ENCODE data around the gene DNAH2. TPM values are rescaled to one million over a fixed set of nuclear protein-coding genes. Genes with fewer than 3 reads are reported as not detected.

The DNAH2 gene
- total and polyA plus RNA-seq, 2 donors (not counting 3 experiments of a cell fraction or from before 2014, with no cell fraction given), result 0.10 to 0.11 TPM

GRCh38 chr17:7711051-7711755, 6.3 kb upstream of the DNAH2 start:
- Histone ChIP-seq H3K9ac (replicated peaks; ENCODE audit: extremely low read depth, insufficient read depth, low read length) (no peak overlapping the region), H3K36me3 (ENCODE audit: control insufficient read depth in 2 of 2, extremely low read depth in 1 of 2, insufficient read depth in 2 of 2, low read length in 2 of 2) (no peaks in the 10 kb centered on the region), H3K4me2 (ENCODE audit: insufficient read depth, low read length) (no peak overlapping the region), H3K27ac (ENCODE audit: insufficient read depth, low read depth, low read length) (no peak overlapping the region), H3K4me1 (ENCODE audit: control insufficient read depth, extremely low read depth, insufficient read depth, low read length) (peaks cover 3% of the 10 kb centered on the region), H3K27me3 (ENCODE audit: control insufficient read depth in 2 of 2, insufficient read depth in 2 of 2, low read length in 2 of 2) (peaks cover 14 to 16% of the 10 kb centered on the region in 2 experiments), H3K4me3 (replicated peaks in 1 of 3; ENCODE audit: insufficient read depth in 1 of 3, low read depth in 1 of 3, low read length in 3 of 3) (no peak overlapping the region), H2AFZ (ENCODE audit: low read depth, low read length) (no peak overlapping the region), H3K79me2 (ENCODE audit: control insufficient read depth, insufficient read depth, low read length) (no peaks in the 10 kb centered on the region), H4K20me1 (replicated peaks; ENCODE audit: control insufficient read depth, extremely low read depth, insufficient read depth, low read length) (no peaks in the 10 kb centered on the region), H3K9me3 (replicated peaks; ENCODE audit: control insufficient read depth, insufficient read depth, low read length) (no peaks in the 10 kb centered on the region), H3K9me1 (replicated peaks; ENCODE audit: control insufficient read depth, extremely low read depth, insufficient read depth, low read length) (no peaks in the 10 kb centered on the region)
- ChIA-PET POLR2A (no interaction called here), CTCF (interaction anchor here (1.7 kb wide), 1 partner anchor 23 kb away, joined by 4 read pairs; the partner anchor contains the start of gene WRAP53)
- BruUV-seq (replicated peaks), result no TSS peak
- intact Hi-C loops (cut with micrococcal nuclease) (no loop called here), dilution Hi-C loops (cut with MboI; ENCODE audit: extremely low pct_ligation_motif_present, low sequenced_read_pairs) (no loop called here)
- no peak for DNase-seq (ENCODE audit: low read depth, low spot score)
- no peak for FAIRE-seq
- TF ChIP-seq MYC (IDR thresholded peaks at IDR 0.05; ENCODE audit: low read depth, low read length), result no peak
- peak in 1 of 2 donors; percentile 9 for TF ChIP-seq CTCF (IDR thresholded peaks at IDR 0.05; ENCODE audit: extremely low read depth in 1 of 2, insufficient read depth in 1 of 2, low read depth in 1 of 2, low read length in 2 of 2)

- Histone ChIP-seq H3K79me2 (ENCODE audit: control insufficient read depth, insufficient read depth, low read length) (no peaks in the 10 kb centered on the region), H3K9ac (replicated peaks; ENCODE audit: extremely low read depth, insufficient read depth, low read length) (no peak overlapping the region), H3K9me1 (replicated peaks; ENCODE audit: control insufficient read depth, extremely low read depth, insufficient read depth, low read length) (no peaks in the 10 kb centered on the region), H3K36me3 (ENCODE audit: control insufficient read depth in 2 of 2, extremely low read depth in 1 of 2, insufficient read depth in 2 of 2, low read length in 2 of 2) (no peaks in the 10 kb centered on the region), H3K4me2 (ENCODE audit: insufficient read depth, low read length) (no peak overlapping the region), H3K27me3 (ENCODE audit: control insufficient read depth in 2 of 2, insufficient read depth in 2 of 2, low read length in 2 of 2) (peaks cover 3 to 5% of the 10 kb centered on the region in 2 experiments), H3K27ac (ENCODE audit: insufficient read depth, low read depth, low read length) (no peak overlapping the region), H3K4me3 (replicated peaks in 1 of 3; ENCODE audit: insufficient read depth in 1 of 3, low read depth in 1 of 3, low read length in 3 of 3) (no peak overlapping the region), H4K20me1 (replicated peaks; ENCODE audit: control insufficient read depth, extremely low read depth, insufficient read depth, low read length) (no peaks in the 10 kb centered on the region), H2AFZ (ENCODE audit: low read depth, low read length) (no peak overlapping the region), H3K4me1 (ENCODE audit: control insufficient read depth, extremely low read depth, insufficient read depth, low read length) (peaks cover 8% of the 10 kb centered on the region), H3K9me3 (replicated peaks; ENCODE audit: control insufficient read depth, insufficient read depth, low read length) (no peaks in the 10 kb centered on the region)
- intact Hi-C loops (cut with micrococcal nuclease), result no loop called here
- no peak for DNase-seq (ENCODE audit: low read depth, low spot score)
- BruUV-seq (replicated peaks), result no TSS peak
- CTCF ChIA-PET, result interaction anchor here (1.5 to 1.7 kb wide), 2 partner anchors 24 kb away, joined by 4 read pairs; partner anchors contain the start of gene WRAP53
- dilution Hi-C loops (cut with MboI; ENCODE audit: extremely low pct_ligation_motif_present, low sequenced_read_pairs), result no loop called here
- no peak for FAIRE-seq
- POLR2A ChIA-PET, result interaction anchor here (0.5 kb wide), 1 partner anchor 55 kb away, joined by 5 read pairs; no protein-coding TSS in a partner anchor
- TF ChIP-seq JUN (IDR thresholded peaks at IDR 0.05; ENCODE audit: borderline replicate concordance, insufficient read depth, insufficient read length, low read depth) (no peak), POLR2AphosphoS5 (IDR thresholded peaks at IDR 0.05; ENCODE audit: insufficient read depth, low read depth, low read length) (no peak), GATA2 (IDR thresholded peaks at IDR 0.05; ENCODE audit: insufficient read depth, insufficient read length, low read depth, low read length) (no peak), MAX (IDR thresholded peaks at IDR 0.05; ENCODE audit: insufficient read depth, insufficient read length) (no peak), CTCF (IDR thresholded peaks at IDR 0.05; ENCODE audit: extremely low read depth in 1 of 2, insufficient read depth in 1 of 2, low read depth in 1 of 2, low read length in 2 of 2) (no peak), EZH2 (IDR thresholded peaks at IDR 0.05; ENCODE audit: borderline replicate concordance, low read depth, low read length, severe bottlenecking) (no peak), MYC (IDR thresholded peaks at IDR 0.05; ENCODE audit: low read depth, low read length) (no peak), POLR2A (IDR thresholded peaks at IDR 0.05; ENCODE audit: low read depth, low read length) (no peak), FOS (IDR thresholded peaks at IDR 0.05; ENCODE audit: borderline replicate concordance, insufficient read depth, low read length) (no peak)
Measured at GRCh38 chr17:7712111-7712771, 5.3 kb upstream of the DNAH2 start.
